Parathyroid adenoma (tissue), 2 donors: ENCODE data around the gene CDK13.
"Not testable (repeated sequence)": the region's sequence is repeated elsewhere in the genome, so short reads cannot be mapped to it uniquely, and the experiment has no call there.

Experiments used
- H2AFZ ChIP-seq: fragments of 300-600 bp; sonication (generic); one replicate; pipeline ENCODE4 v1.7.0; 2017; ENCODE audit warnings: antibody characterized with exemption, mild to moderate bottlenecking
- H3K27ac ChIP-seq: fragments of 300-600 bp; sonication (generic); one replicate; pipeline ENCODE4 v1.7.0; 2017
- H3K27me3 ChIP-seq: fragments of 300-600 bp; sonication (generic); one replicate; pipeline ENCODE4 v1.7.0; 2017; ENCODE audit warnings: low read length; ENCODE audit not compliant: control insufficient read depth, insufficient read depth
- H3K36me3 ChIP-seq: fragments of 300-600 bp; sonication (generic); one replicate; pipeline ENCODE4 v1.7.0; 2017; ENCODE audit warnings: low read length; ENCODE audit not compliant: control insufficient read depth, insufficient read depth
- H3K4me1 ChIP-seq: fragments of 300-600 bp; sonication (generic); one replicate; pipeline ENCODE4 v1.7.0; 2017; ENCODE audit warnings: control low read depth
- H3K4me2 ChIP-seq: fragments of 300-600 bp; sonication (generic); one replicate; pipeline ENCODE4 v1.7.0; 2017; ENCODE audit warnings: low read length
- H3K4me3 ChIP-seq: fragments of 300-600 bp; sonication (generic); one replicate; pipeline ENCODE4 v1.7.0; 2017; ENCODE audit warnings: low read depth, low read length
- H3K79me2 ChIP-seq: fragments of 300-600 bp; sonication (generic); one replicate; pipeline ENCODE4 v1.7.0; 2017; ENCODE audit warnings: control low read depth
- H3K9ac ChIP-seq: fragments of 300-600 bp; sonication (generic); one replicate; pipeline ENCODE4 v1.7.0; 2017; ENCODE audit warnings: mild to moderate bottlenecking
- H3K9me3 ChIP-seq: fragments of 300-600 bp; sonication (generic); one replicate; pipeline ENCODE4 v1.7.0; 2017; ENCODE audit warnings: low read length; ENCODE audit not compliant: control insufficient read depth
- CTCF ChIP-seq: fragments of 300-600 bp; sonication (generic); IDR thresholded peaks from one replicate; pipeline ENCODE4 v1.7.0; 2017; ENCODE audit warnings: antibody characterized with exemption, mild to moderate bottlenecking
- donor health status: primary hyperparathyroidism.

The CDK13 gene

GRCh38 chr7:40137563-40137962 is 187.5 kb downstream of the CDK13 start:
- no peaks in the 10 kb centered on the region for H3K36me3 ChIP-seq
- H3K9me3 ChIP-seq = no peaks in the 10 kb centered on the region
- H2AFZ ChIP-seq = no peak overlapping the region
- no peak for TF ChIP-seq CTCF
- H3K79me2 ChIP-seq = peaks cover 8% of the 10 kb centered on the region
- peaks cover 7% of the 10 kb centered on the region for H3K4me1 ChIP-seq
- H3K27ac ChIP-seq = no peak overlapping the region
- no peaks in the 10 kb centered on the region for H3K27me3 ChIP-seq
- H3K4me2 ChIP-seq = no peak overlapping the region
- H3K9ac ChIP-seq = no peak overlapping the region
- H3K4me3 ChIP-seq = no peak overlapping the region

GRCh38 chr7:40138973-40139372 is 188.9 kb downstream of the CDK13 start:
- no peaks in the 10 kb centered on the region for H3K27me3 ChIP-seq

GRCh38 chr7:40139891-40140290 is 189.8 kb downstream of the CDK13 start:
- not testable (repeated sequence) for H3K36me3 ChIP-seq, H3K9ac ChIP-seq, H3K9me3 ChIP-seq, H3K4me2 ChIP-seq, H3K4me3 ChIP-seq, H2AFZ ChIP-seq, H3K27me3 ChIP-seq, H3K79me2 ChIP-seq, H3K27ac ChIP-seq, H3K4me1 ChIP-seq

More at GRCh38 chr7:40138973-40139372, 188.9 kb downstream of the CDK13 start:
- no peaks in the 10 kb centered on the region for H3K9me3 ChIP-seq
- H3K36me3 ChIP-seq = no peaks in the 10 kb centered on the region
- peaks cover 4% of the 10 kb centered on the region for H3K79me2 ChIP-seq
- no peak overlapping the region for H3K27ac ChIP-seq
- no peak overlapping the region for H3K4me2 ChIP-seq
- TF ChIP-seq CTCF = no peak
- no peak overlapping the region for H3K4me3 ChIP-seq
- no peak overlapping the region for H3K9ac ChIP-seq
- H3K4me1 ChIP-seq = no peaks in the 10 kb centered on the region
- no peak overlapping the region for H2AFZ ChIP-seq

GRCh38 chr7:40141916-40142315 is 191.9 kb downstream of the CDK13 start:
- H3K79me2 ChIP-seq, H3K4me2 ChIP-seq, H3K4me1 ChIP-seq, H3K4me3 ChIP-seq, H3K27me3 ChIP-seq, H3K36me3 ChIP-seq, H3K27ac ChIP-seq, H3K9me3 ChIP-seq, H2AFZ ChIP-seq, H3K9ac ChIP-seq: not testable (repeated sequence)

GRCh38 chr7:40145596-40146130 is 195.6 kb downstream of the CDK13 start:
- H3K36me3 ChIP-seq, H3K4me1 ChIP-seq, H3K4me2 ChIP-seq, H3K27me3 ChIP-seq, H2AFZ ChIP-seq, H3K9ac ChIP-seq, H3K9me3 ChIP-seq, H3K4me3 ChIP-seq, H3K79me2 ChIP-seq, H3K27ac ChIP-seq: not testable (repeated sequence)

GRCh38 chr7:40147371-40148246 is 197.6 kb downstream of the CDK13 start:
- no peak overlapping the region for H2AFZ ChIP-seq
- no peaks in the 10 kb centered on the region for H3K4me1 ChIP-seq
- H3K9me3 ChIP-seq = no peaks in the 10 kb centered on the region
- H3K27ac ChIP-seq = no peak overlapping the region
- H3K9ac ChIP-seq = no peak overlapping the region
- no peak overlapping the region for H3K4me2 ChIP-seq
- H3K4me3 ChIP-seq = no peak overlapping the region
- TF ChIP-seq CTCF = no peak
- H3K27me3 ChIP-seq = no peaks in the 10 kb centered on the region
- H3K79me2 ChIP-seq = no peaks in the 10 kb centered on the region
- H3K36me3 ChIP-seq = no peaks in the 10 kb centered on the region

- not testable (repeated sequence) for H3K79me2 ChIP-seq, H3K27me3 ChIP-seq, H3K27ac ChIP-seq, H3K9me3 ChIP-seq, H3K36me3 ChIP-seq, H3K4me1 ChIP-seq, H3K4me3 ChIP-seq, H2AFZ ChIP-seq, H3K9ac ChIP-seq, H3K4me2 ChIP-seq
These were observed 198.2 kb downstream of the CDK13 start for GRCh38 chr7:40148247-40148580.
